K562 (cell line): ENCODE results near the gene HLA-B. TPM values are rescaled to one million over a fixed set of nuclear protein-coding genes. Genes with fewer than 3 reads are reported as not detected.

Source experiments
- CBX8 ChIP-seq: fragments of 200-600 bp; sonication (generic); IDR thresholded peaks from 2 replicates; pipeline ENCODE4 v1.6.1; 2012; ENCODE audit warnings: borderline replicate concordance, mixed run types, low read depth, mild to moderate bottlenecking, moderate library complexity, mixed read lengths, low read length, control low read depth, inconsistent platforms; ENCODE audit not compliant: poor library complexity, severe bottlenecking; ENCODE audit errors: extremely low read depth
- CEBPG ChIP-seq, 3 experiments: fragments of 200-800 bp in 1 of 3; sonication (Bioruptor generic) in 1 of 3; sonication (generic) in 1 of 3; formaldehyde crosslinking in 1 of 3; IDR thresholded peaks in 2 of 3; conservative IDR thresholded peaks in 1 of 3; 2 replicates each; pipeline versions ENCODE4 v1.6.1 to v1.8.0; 2016 to 2022; ENCODE audit warnings: missing compliant biosample characterization in 2 of 3, missing genetic modification characterization in 2 of 3, mild to moderate bottlenecking in 1 of 3, missing genetic modification reagents in 1 of 3
- HDAC3 ChIP-seq: fragments of 450-650 bp; IDR thresholded peaks from 2 replicates; pipeline ENCODE4 v1.6.1; 2018; ENCODE audit warnings: borderline replicate concordance, mild to moderate bottlenecking, moderate library complexity; ENCODE audit not compliant: partially characterized antibody
- KDM4B ChIP-seq, 2 experiments: fragments of 450-650 bp in 1 of 2; sonication (generic) in 1 of 2; IDR thresholded peaks; 2 replicates each; pipeline ENCODE4 v1.6.1; 2016 to 2017; ENCODE audit warnings: borderline replicate concordance in 2 of 2, antibody characterized with exemption in 1 of 2, low read depth in 1 of 2, mild to moderate bottlenecking in 1 of 2
- KDM5B ChIP-seq: fragments of 200-600 bp; sonication (generic); IDR thresholded peaks from 2 replicates; pipeline ENCODE4 v1.6.1; 2012; ENCODE audit warnings: low read depth, mild to moderate bottlenecking, moderate library complexity, low read length, control low read depth, inconsistent platforms; ENCODE audit not compliant: insufficient replicate concordance
- NUFIP1 ChIP-seq: fragments of 450-650 bp; IDR thresholded peaks from 2 replicates; pipeline ENCODE4 v1.6.1; 2018; ENCODE audit not compliant: partially characterized antibody
- SFPQ ChIP-seq: fragments of 200-400 bp; formaldehyde crosslinking; IDR thresholded peaks from 2 replicates; pipeline ENCODE4 v1.6.1; 2017; ENCODE audit warnings: mild to moderate bottlenecking, low read depth, low read length, moderate library complexity
- ZKSCAN1 ChIP-seq: fragments of 150-350 bp; IDR thresholded peaks from 2 replicates; pipeline ENCODE4 v1.6.1; 2016; ENCODE audit warnings: low read depth, low read length
- ZNF121 ChIP-seq: sonication (generic); formaldehyde crosslinking; conservative IDR thresholded peaks from 2 replicates; pipeline ENCODE4 v1.8.0; 2022; ENCODE audit warnings: missing genetic modification reagents
- ZNF253 ChIP-seq: fragments of 250-450 bp; sonication (Bioruptor Pico); conservative IDR thresholded peaks from 2 replicates; pipeline ENCODE4 v1.6.1; 2021; ENCODE audit warnings: mild to moderate bottlenecking
- polyA plus RNA-seq, 8 experiments: library from polyadenylated mRNA; depleted of rRNA in 4 of 8; stranded (reverse) in 5 of 8; unstranded in 3 of 8; fragments of >200 nt; fragmentation: Nextera tagmentation in 2 of 8; fragmentation: Illumina TruSeq in 1 of 8; extraction: Ambion mirVana in 2 of 8; extraction: Trizol in 1 of 8; gene quantifications; 2 replicates each; pipeline versions ENCODE4 v1.2.1 to v1.2.3, GENCODE V29; 2011 to 2014; ENCODE audit warnings: inconsistent platforms in 1 of 8, missing spikeins in 1 of 8
- total RNA-seq, 7 experiments: library from RNA; depleted of rRNA in 6 of 7; stranded (reverse); fragments of >200 nt in 6 of 7; fragmentation: Illumina TruSeq in 2 of 7; extraction: Trizol in 2 of 7; gene quantifications; 2 replicates each; pipeline versions ENCODE4 v1.2.1 to v1.2.3, GENCODE V29; 2011 to 2021; ENCODE audit warnings: low replicate concordance in 1 of 7
- TF ChIP-seq, protein P1 (sequence below): fragments of 450-650 bp; formaldehyde crosslinking; IDR thresholded peaks from 2 replicates; pipeline ENCODE4 v1.4.0; 2020; ENCODE audit warnings: mild to moderate bottlenecking, moderate library complexity
- TF ChIP-seq, protein P2 (sequence below): fragments of 250-450 bp; sonication (Bioruptor Pico); IDR thresholded peaks from 2 replicates; pipeline ENCODE4 v1.8.0; 2022; ENCODE audit warnings: inconsistent platforms
- TF ChIP-seq, protein P3 (sequence below): sonication (generic); formaldehyde crosslinking; IDR thresholded peaks from 2 replicates; pipeline ENCODE4 v1.8.0; 2023; ENCODE audit warnings: missing genetic modification reagents, mild to moderate bottlenecking, borderline replicate concordance

Gene HLA-B
- total and polyA plus RNA-seq, 9 of the 15 experiments (the other 6 are each of a cell fraction or from before 2014, with no cell fraction given), result 0.07 to 9.7 (median 0.65) TPM; not detected in 2

GRCh38 chr6:31399589-31400466 lies 42.8 kb upstream of the HLA-B start (continued):
- TF ChIP-seq KDM5B, result peak; percentile 74
- TF ChIP-seq HDAC3, result peak; percentile 38
- TF ChIP-seq, protein P1, sequence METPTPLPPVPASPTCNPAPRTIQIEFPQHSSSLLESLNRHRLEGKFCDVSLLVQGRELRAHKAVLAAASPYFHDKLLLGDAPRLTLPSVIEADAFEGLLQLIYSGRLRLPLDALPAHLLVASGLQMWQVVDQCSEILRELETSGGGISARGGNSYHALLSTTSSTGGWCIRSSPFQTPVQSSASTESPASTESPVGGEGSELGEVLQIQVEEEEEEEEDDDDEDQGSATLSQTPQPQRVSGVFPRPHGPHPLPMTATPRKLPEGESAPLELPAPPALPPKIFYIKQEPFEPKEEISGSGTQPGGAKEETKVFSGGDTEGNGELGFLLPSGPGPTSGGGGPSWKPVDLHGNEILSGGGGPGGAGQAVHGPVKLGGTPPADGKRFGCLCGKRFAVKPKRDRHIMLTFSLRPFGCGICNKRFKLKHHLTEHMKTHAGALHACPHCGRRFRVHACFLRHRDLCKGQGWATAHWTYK (CRISPR knock-in tag), result peak; percentile 16; the same call in 1 of the 2 replicates
- TF ChIP-seq CEBPG (CRISPR knock-in tag; IDR thresholded peaks at IDR 0.05), result no peak
- no peak for TF ChIP-seq CEBPG (tag; conservative IDR thresholded peaks at IDR 0.05 in 1 of 2, IDR thresholded peaks at IDR 0.05 in 1 of 2)
- TF ChIP-seq, protein P2, sequence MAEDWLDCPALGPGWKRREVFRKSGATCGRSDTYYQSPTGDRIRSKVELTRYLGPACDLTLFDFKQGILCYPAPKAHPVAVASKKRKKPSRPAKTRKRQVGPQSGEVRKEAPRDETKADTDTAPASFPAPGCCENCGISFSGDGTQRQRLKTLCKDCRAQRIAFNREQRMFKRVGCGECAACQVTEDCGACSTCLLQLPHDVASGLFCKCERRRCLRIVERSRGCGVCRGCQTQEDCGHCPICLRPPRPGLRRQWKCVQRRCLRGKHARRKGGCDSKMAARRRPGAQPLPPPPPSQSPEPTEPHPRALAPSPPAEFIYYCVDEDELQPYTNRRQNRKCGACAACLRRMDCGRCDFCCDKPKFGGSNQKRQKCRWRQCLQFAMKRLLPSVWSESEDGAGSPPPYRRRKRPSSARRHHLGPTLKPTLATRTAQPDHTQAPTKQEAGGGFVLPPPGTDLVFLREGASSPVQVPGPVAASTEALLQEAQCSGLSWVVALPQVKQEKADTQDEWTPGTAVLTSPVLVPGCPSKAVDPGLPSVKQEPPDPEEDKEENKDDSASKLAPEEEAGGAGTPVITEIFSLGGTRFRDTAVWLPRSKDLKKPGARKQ, result no peak
- no peak for TF ChIP-seq SFPQ
- TF ChIP-seq, protein P3, sequence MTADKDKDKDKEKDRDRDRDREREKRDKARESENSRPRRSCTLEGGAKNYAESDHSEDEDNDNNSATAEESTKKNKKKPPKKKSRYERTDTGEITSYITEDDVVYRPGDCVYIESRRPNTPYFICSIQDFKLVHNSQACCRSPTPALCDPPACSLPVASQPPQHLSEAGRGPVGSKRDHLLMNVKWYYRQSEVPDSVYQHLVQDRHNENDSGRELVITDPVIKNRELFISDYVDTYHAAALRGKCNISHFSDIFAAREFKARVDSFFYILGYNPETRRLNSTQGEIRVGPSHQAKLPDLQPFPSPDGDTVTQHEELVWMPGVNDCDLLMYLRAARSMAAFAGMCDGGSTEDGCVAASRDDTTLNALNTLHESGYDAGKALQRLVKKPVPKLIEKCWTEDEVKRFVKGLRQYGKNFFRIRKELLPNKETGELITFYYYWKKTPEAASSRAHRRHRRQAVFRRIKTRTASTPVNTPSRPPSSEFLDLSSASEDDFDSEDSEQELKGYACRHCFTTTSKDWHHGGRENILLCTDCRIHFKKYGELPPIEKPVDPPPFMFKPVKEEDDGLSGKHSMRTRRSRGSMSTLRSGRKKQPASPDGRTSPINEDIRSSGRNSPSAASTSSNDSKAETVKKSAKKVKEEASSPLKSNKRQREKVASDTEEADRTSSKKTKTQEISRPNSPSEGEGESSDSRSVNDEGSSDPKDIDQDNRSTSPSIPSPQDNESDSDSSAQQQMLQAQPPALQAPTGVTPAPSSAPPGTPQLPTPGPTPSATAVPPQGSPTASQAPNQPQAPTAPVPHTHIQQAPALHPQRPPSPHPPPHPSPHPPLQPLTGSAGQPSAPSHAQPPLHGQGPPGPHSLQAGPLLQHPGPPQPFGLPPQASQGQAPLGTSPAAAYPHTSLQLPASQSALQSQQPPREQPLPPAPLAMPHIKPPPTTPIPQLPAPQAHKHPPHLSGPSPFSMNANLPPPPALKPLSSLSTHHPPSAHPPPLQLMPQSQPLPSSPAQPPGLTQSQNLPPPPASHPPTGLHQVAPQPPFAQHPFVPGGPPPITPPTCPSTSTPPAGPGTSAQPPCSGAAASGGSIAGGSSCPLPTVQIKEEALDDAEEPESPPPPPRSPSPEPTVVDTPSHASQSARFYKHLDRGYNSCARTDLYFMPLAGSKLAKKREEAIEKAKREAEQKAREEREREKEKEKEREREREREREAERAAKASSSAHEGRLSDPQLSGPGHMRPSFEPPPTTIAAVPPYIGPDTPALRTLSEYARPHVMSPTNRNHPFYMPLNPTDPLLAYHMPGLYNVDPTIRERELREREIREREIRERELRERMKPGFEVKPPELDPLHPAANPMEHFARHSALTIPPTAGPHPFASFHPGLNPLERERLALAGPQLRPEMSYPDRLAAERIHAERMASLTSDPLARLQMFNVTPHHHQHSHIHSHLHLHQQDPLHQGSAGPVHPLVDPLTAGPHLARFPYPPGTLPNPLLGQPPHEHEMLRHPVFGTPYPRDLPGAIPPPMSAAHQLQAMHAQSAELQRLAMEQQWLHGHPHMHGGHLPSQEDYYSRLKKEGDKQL (CRISPR knock-in tag), result 0 out of 2 replicates have a peak, but pooled peaks have one; percentile 53
- TF ChIP-seq ZKSCAN1, result no peak
- TF ChIP-seq CBX8, result no peak
- TF ChIP-seq KDM4B (IDR thresholded peaks at IDR 0.05; ENCODE audit: borderline replicate concordance in 2 of 2, low read depth in 1 of 2), result no peak
- no peak for TF ChIP-seq NUFIP1
- no peak; the same call in 1 of the 2 replicates for TF ChIP-seq ZNF121
- no peak for TF ChIP-seq ZNF253 (CRISPR knock-in tag)
